ENCODE results near the gene KRT26.
"Not testable (repeated sequence)": the region's sequence is repeated elsewhere in the genome, so short reads cannot be mapped to it uniquely, and the experiment has no call there.

KRT26 gene

DNA sequence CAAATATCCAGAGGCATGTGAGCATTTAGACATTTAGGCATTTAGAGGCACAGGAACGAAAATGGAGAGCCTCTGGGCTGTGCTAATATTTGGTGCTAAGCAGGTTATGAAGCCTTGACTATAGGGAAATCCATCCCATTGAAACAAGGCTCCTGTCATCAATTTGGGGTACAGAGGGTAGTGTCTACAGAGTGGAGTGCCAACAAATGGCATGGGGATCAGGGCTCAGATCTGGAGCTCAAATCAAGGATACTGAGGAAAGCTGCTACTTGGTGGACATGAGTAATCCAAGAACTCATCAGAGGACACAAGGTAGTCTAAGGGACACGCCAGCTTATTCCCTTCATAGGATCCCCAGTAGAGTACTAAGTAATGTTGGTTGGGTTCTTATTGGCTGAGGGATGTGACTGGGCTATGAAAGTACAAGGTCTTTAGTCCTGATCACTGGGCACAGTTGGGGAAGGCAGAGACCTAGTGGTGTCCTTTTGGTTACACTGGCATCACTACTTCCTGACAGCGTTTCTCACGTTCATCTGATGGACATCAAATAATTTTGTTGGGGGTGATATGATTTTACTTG lies 45.2 kb upstream of the KRT26 start:
- H3K4me1 ChIP-seq (ENCODE audit: control insufficient read depth, low read length) = peaks cover 17% of the 10 kb centered on the region
- no peak overlapping the region for H3K27ac ChIP-seq (ENCODE audit: low read depth, low read length)
- H3K4me3 ChIP-seq (ENCODE audit: low read length) = no peak overlapping the region
- peaks cover 29% of the 10 kb centered on the region for H3K36me3 ChIP-seq (ENCODE audit: control insufficient read depth, low read length)
- H3K27me3 ChIP-seq (ENCODE audit: control insufficient read depth, low read length) = peaks cover 4% of the 10 kb centered on the region; the same call in 1 of the 2 replicates
- H3K79me2 ChIP-seq (ENCODE audit: control insufficient read depth, low read length) = peaks cover 23% of the 10 kb centered on the region
- peaks cover 31% of the 10 kb centered on the region for H3F3A ChIP-seq (ENCODE audit: control insufficient read depth, insufficient read depth)
- no peak overlapping the region for H3K4me2 ChIP-seq (ENCODE audit: low read length)
- H3K9me3 ChIP-seq (ENCODE audit: control insufficient read depth, insufficient read depth, low read length) = no peaks in the 10 kb centered on the region
- H4K20me1 ChIP-seq (ENCODE audit: control insufficient read depth, insufficient read depth, low read depth, low read length) = no peaks in the 10 kb centered on the region
- no peak for TF ChIP-seq EZH2phosphoT487 (IDR thresholded peaks at IDR 0.05; ENCODE audit: borderline replicate concordance, low read length)
- TF ChIP-seq CTCF (IDR thresholded peaks at IDR 0.05; ENCODE audit: low read depth, low read length, poor library complexity, severe bottlenecking) = no peak
- H3K9me2 ChIP-seq (replicated peaks; ENCODE audit: control insufficient read depth, low read length) = no peaks in the 10 kb centered on the region

GRCh38 chr17:40816569-40816968 lies 44.6 kb upstream of the KRT26 start:
- Histone ChIP-seq H3K9me2 (replicated peaks; ENCODE audit: control insufficient read depth, low read length) (no peaks in the 10 kb centered on the region), H3K4me2 (ENCODE audit: low read length) (no peak overlapping the region), H3K27me3 (ENCODE audit: control insufficient read depth, low read length) (peaks cover 8% of the 10 kb centered on the region), H3F3A (ENCODE audit: control insufficient read depth, insufficient read depth) (peaks cover 31% of the 10 kb centered on the region), H3K4me1 (ENCODE audit: control insufficient read depth, low read length) (peaks cover 17% of the 10 kb centered on the region), H3K27ac (ENCODE audit: low read depth, low read length) (no peak overlapping the region), H3K36me3 (ENCODE audit: control insufficient read depth, low read length) (peaks cover 29% of the 10 kb centered on the region), H3K9me3 (ENCODE audit: control insufficient read depth, insufficient read depth, low read length) (no peaks in the 10 kb centered on the region), H4K20me1 (ENCODE audit: control insufficient read depth, insufficient read depth, low read depth, low read length) (no peaks in the 10 kb centered on the region), H3K79me2 (ENCODE audit: control insufficient read depth, low read length) (peaks cover 23% of the 10 kb centered on the region), H3K4me3 (ENCODE audit: low read length) (no peak overlapping the region)
- TF ChIP-seq EZH2phosphoT487 (IDR thresholded peaks at IDR 0.05; ENCODE audit: borderline replicate concordance, low read length) = no peak

- Histone ChIP-seq H3K79me2 (ENCODE audit: control insufficient read depth, low read length) (peaks cover 23% of the 10 kb centered on the region), H3K4me3 (ENCODE audit: low read length) (no peak overlapping the region), H3K9me3 (ENCODE audit: control insufficient read depth, insufficient read depth, low read length) (no peaks in the 10 kb centered on the region), H3K27me3 (ENCODE audit: control insufficient read depth, low read length) (peaks cover 14% of the 10 kb centered on the region), H3K4me2 (ENCODE audit: low read length) (no peak overlapping the region), H3K4me1 (ENCODE audit: control insufficient read depth, low read length) (peaks cover 17% of the 10 kb centered on the region), H3K36me3 (ENCODE audit: control insufficient read depth, low read length) (peaks cover 28% of the 10 kb centered on the region), H3K9me2 (replicated peaks; ENCODE audit: control insufficient read depth, low read length) (no peaks in the 10 kb centered on the region), H4K20me1 (ENCODE audit: control insufficient read depth, insufficient read depth, low read depth, low read length) (no peaks in the 10 kb centered on the region), H3F3A (ENCODE audit: control insufficient read depth, insufficient read depth) (peaks cover 31% of the 10 kb centered on the region), H3K27ac (ENCODE audit: low read depth, low read length) (no peak overlapping the region)
- no peak for TF ChIP-seq CTCF (IDR thresholded peaks at IDR 0.05; ENCODE audit: low read depth, low read length, poor library complexity, severe bottlenecking)
- TF ChIP-seq EZH2phosphoT487 (IDR thresholded peaks at IDR 0.05; ENCODE audit: borderline replicate concordance, low read length) = no peak
Measured at GRCh38 chr17:40815381-40815780, 43.4 kb upstream of the KRT26 start.

- Histone ChIP-seq H3F3A (ENCODE audit: control insufficient read depth, insufficient read depth) (peaks cover 24% of the 10 kb centered on the region), H3K79me2 (ENCODE audit: control insufficient read depth, low read length) (peaks cover 16% of the 10 kb centered on the region), H3K36me3 (ENCODE audit: control insufficient read depth, low read length) (peaks cover 22% of the 10 kb centered on the region), H3K27me3 (ENCODE audit: control insufficient read depth, low read length) (peaks cover 17% of the 10 kb centered on the region), H3K4me1 (ENCODE audit: control insufficient read depth, low read length) (peaks cover 11% of the 10 kb centered on the region)
- H3K27ac ChIP-seq (ENCODE audit: low read depth, low read length); H3K4me3 ChIP-seq (ENCODE audit: low read length); H3K4me2 ChIP-seq (ENCODE audit: low read length); H3K9me3 ChIP-seq (ENCODE audit: control insufficient read depth, insufficient read depth, low read length); H3K9me2 ChIP-seq (replicated peaks; ENCODE audit: control insufficient read depth, low read length); H4K20me1 ChIP-seq (ENCODE audit: control insufficient read depth, insufficient read depth, low read depth, low read length): not testable (repeated sequence)
Measured at GRCh38 chr17:40814657-40815056, 42.7 kb upstream of the KRT26 start.

Measured in DOHH2 (cell line).